Stimulated activated CD8-positive, alpha-beta memory T cell treated with anti-CD3 and anti-CD28 coated beads, Interleukin-12 subunit alpha, Interleukin-12 subunit beta, amount 100 ng/mL, for 24 hours (primary cell): ENCODE results near the gene PHF2.

Source experiments
- DNase-seq: peaks from one replicate; pipeline ENCODE4 v3.0.0-alpha.2; 2020; ENCODE audit errors: extremely low read depth

Gene PHF2

DNA sequence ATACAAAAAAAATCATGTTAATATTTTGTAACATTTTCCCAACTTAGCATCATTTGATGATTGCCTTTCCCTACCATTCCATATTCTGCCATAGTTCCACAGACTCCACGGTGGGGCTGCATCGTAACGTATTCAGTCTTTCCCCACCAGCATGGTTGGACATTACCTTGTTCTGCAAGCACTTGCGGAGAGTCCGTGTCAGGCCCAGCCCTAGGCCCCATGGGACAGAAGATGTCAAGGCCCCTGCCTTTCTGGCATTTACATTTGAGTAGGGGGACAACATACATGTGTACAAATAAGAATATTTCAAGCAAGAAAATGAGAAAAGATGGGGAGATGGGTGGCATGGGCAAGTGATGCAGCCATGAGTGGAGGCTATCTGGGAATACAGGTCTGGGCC lies 8.2 kb upstream of the PHF2 start:
- no peak for DNase-seq

GRCh38 chr9:93569621-93570174 lies 6.7 kb upstream of the PHF2 start:
- no peak for DNase-seq

GRCh38 chr9:93572221-93572620 lies 4.2 kb upstream of the PHF2 start:
- DNase-seq = no peak

DNA sequence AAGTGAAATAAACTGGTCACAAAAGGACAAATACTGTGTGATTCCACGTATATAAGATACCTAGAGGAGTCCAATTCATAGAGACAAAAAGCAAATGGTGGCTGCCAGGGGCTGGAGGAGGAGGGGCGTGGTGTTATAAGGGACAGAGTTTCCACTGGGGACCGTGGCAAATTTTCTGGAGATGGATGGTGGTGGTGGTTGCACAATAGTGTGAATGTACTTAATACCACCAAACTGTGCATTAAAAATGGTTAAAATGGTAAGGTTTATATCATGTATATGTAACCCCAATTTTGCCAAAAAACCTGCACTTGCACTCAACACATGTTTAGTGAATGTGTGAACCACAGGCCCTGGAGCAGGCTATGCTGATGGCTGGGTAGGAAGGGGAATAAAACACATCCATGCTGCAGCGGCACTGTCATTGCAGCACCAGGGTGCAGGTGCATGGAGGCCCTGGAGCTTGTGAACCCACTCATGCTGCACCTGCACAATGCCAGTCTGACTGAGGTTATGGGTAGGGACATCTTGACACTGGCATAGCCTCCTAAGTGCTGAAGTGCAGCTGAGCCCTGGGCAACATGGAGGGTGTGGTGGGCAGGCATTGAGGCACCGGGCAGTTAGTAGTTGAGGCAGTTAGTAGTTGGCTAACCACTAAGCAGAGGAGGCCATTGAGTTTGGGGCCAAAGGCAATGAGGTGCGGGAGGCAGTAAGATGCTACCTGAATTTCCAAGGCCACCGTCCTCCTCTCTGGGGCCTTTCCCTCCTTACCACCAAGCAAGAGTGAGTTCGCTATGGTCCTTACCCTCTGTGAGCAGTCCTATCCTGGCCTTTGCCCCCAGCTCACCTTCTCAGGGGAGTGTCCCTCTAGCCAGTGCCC lies 3.5 kb upstream of the PHF2 start:
- DNase-seq = no peak

GRCh38 chr9:93573516-93573828 lies 2.9 kb upstream of the PHF2 start:
- DNase-seq = no peak

DNA sequence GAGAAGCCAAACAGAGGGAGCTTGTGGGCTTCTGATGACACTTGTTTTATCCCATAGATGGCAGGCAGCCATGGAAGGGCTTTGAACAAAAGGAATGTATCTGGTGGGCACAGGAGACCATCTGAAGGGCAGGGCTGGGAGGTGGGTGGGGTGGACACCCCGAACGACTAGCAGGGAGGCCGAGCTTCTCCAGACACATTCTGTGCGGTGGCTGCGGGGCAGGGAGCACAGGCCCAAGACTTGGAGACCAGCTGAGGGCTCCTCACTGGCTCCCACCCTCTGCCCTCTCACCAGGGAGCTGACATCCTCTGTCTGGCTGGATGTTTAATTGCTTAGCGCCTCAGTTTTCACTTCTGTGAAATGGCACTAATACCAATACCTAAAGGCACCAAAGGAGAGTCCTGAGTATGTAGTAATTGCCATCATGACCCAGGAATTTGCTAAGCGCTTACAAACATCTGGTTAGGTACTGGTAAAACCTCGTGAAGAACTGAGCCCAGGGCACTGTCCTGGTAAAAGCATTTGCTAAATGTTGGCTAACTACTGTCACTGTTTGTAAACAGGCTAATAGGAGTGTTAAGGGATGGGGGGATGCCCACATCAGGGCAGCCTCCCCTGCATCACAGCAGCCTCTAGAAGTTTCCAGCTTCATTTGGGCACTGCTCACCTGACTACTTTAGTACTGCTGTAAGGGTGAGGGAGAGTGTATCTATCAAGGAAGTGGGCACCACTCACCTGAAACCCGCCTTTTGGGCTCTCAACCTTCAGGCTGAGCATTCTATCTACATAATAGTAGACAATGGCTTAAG lies 2.1 kb upstream of the PHF2 start:
- no peak for DNase-seq

- DNase-seq = no peak
Observed at GRCh38 chr9:93574900-93575795, 1.2 kb upstream of the PHF2 start.

DNA sequence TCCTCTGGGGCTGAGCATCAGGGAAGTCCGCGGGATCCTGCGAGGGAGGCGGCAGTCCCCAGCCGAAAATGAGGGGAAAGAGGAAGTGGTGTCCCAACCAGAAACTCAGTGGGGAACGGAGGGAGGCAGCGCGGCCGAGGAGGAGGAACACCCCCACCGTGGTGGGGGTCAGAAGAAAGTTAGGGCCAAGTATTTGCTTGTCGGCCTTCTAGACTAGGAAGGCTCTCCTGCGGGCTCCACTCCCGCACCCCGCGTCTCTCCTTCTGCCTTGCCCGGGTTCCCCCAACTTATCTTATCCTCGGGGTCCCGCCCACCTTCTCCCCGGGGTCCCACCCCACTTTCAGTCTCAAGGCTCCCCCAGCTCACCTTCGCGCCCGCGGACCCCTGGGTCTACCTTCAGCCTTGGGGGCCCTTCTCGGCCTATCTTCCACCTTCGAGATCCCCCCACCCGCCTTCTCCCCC lies 557 bp upstream of the PHF2 start:
- DNase-seq = no peak

DNA sequence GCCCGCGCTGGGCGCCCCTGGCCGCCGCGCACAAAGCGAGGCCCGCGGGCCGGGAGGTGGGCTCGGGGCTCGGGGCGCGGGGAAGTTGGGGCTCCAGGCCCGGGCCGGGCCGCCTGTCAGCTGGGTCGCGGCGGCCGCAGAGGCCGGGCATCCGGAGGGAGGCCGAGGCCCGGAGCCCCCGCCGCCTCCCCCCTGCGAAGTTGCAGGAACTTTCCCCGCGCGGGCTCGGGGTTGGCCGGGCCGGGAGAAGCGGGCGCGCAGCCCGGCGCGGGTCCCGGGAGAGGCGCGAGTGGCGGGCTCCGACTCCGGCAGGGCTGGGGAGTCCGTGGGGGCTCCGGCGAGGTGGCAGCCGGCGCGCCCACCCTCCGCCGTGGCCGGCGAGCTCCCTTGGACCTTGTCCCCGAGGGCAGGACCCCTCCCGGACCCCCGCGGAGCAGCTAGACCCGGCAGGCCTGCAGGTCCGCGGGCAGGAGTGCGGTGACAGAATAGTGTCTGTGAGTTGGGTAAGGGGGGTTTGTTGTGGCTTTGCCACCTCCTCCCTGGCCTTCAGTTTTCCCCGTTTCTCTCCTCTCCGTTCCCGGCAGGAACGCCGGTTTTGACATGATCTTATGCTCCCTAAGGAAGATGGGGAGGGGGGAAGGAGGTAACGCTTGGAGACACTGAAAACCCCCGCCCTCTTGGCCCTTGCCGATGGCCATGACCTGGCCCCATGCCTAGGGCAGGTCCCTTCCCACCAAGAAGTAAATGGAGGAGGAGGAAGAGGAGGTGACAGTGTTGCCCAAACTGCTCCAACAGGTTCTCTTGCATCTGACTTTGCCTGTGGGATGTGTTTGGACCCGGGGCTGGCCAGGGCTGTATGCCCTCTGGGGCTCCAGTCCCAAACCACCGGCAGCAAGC lies 942 bp downstream of the PHF2 start:
- no peak for DNase-seq

GRCh38 chr9:93577975-93578682 lies 1.7 kb downstream of the PHF2 start:
- DNase-seq = no peak

DNA sequence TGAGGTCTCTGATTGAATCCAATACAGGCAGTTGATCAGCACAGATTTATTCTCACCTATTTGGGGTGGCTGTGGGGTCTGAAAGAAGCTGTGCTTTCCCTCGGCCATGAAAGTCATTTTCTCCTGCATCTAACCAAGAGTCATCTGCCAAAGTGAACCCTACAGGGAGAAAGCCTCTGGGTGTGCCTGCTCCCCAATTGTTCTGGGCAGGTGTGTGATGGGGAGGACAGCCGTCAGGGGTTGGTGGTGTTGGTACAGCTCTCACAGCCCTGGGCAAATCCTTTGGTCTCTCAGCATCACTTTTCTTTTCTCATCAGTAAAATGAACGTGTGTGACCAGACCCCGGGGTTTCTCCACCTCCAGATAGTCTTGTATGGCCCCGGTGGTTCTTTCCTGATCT lies 2.5 kb downstream of the PHF2 start:
- DNase-seq = no peak

DNA sequence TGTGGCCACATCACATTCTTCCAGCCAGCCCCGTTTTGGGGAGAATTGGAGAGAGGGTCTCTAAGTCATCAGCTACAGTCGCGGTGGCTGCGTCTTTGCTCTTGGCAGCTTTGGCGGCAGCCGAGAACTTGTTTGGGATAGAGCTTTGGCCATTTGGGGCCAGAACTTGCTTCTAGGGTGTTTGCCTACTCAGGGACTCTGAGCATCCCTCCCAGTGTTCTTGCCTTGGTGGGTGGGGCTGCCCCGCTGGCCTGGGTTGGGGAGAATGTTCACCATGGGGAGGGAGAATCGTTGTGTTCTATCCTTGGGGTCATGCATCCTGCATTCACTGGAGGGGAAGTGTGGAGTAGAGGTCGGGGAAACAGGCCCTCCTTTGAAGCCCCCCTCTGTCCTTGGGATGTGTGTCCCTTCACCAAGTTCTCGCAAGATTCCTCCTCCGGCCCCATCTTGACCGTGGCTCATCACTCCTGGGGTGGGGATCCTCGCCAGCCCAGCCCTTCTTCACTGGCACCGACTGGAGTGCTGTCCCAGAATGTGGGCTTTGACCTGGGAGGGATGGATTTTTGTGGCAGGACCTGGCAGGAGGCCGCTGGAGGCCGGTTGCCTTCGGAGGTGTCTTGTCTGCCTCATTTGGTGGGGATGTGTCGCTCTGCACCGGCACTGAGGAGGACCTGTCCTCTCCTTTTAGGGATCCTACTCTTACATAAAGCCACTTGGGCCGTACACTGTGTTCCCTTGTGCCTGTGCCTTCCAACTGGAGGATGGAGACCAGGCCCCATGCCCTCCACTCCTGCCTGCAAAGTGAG lies 3.5 kb downstream of the PHF2 start:
- no peak for DNase-seq

GRCh38 chr9:93580654-93581380 lies 4.4 kb downstream of the PHF2 start:
- DNase-seq = no peak

- DNase-seq = no peak
Observed at GRCh38 chr9:93582115-93582514, 5.7 kb downstream of the PHF2 start.

- DNase-seq = no peak
Observed at GRCh38 chr9:93582550-93582949, 6.2 kb downstream of the PHF2 start.

GRCh38 chr9:93585259-93585658 lies 8.9 kb downstream of the PHF2 start:
- no peak for DNase-seq

DNA sequence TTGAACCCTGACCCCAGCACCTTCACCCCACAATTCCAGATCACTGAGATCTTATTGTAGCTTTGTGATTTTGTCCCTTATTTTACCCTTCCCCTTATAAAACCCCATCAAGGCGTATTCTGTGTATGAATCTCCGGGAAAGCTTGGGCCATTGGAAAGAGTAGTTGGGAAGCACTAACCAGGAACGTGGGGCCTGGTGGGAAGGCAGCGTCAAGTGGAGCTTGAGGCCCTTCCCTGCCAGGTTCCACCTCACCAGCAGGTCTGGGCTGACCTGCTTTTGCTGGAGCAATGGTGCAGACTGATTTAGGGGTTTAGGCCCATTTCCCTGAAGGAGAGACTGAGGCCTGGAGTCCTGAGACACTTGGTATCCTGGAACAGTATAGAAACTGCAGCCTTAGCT lies 9.3 kb downstream of the PHF2 start:
- DNase-seq = no peak

DNA sequence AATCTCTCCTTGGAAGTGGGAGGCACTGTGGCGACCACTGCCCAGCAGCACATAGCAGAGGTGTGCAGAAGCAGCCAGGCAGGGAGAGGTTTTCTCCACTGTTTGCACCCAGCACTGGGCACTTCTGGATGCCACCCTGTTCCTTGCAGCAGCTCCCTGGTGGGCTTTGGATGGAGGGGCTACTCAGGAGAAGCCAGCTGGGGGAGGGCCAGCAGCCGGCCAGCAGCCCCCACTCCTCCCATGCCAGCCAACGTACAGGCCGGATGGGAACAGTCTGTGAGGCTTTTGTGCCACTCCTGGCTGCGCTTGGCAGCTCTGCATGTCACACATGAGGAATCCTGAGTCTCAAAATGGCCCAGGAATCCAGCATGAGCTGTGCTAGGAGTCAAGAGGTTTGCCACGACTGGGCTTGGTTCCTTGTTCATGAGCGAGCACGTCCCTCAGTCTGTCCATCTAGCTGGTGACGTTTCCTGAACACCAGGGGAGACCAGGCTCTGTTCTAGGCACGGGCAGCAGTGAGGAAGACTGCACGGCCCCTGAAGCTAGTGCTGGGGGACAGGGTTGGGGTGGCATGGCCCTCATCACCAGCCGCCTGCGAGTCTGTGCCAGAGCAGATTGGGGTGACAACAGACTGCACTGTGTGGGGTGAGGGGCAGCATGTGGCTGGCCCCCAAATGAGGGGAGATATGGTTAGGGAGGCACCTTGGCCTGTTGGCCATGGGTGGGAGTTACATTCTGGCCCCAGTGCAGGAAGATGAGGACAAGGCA lies 10.1 kb downstream of the PHF2 start:
- DNase-seq = no peak
